Nucleus accumbens (tissue), 56 donors: ENCODE data around the gene MAP4K4.
A peak's percentile ranks its signal among the peaks of the same experiment; 100 is the strongest.

Source experiments
- DNase-seq, 56 donors: peaks; one replicate each; lab custom pipeline; 2025; lab: John Stamatoyannopoulos, UW

Gene MAP4K4

GRCh38 chr2:101828257-101828656 is 130.8 kb downstream of the MAP4K4 start:
- no peak for DNase-seq

- DNase-seq = no peak
These were observed 131.3 kb downstream of the MAP4K4 start for GRCh38 chr2:101828673-101829334.

GRCh38 chr2:101829429-101829828 is 131.9 kb downstream of the MAP4K4 start:
- DNase-seq = no peak

GRCh38 chr2:101830146-101830545 is 132.6 kb downstream of the MAP4K4 start:
- no peak for DNase-seq

GRCh38 chr2:101830555-101830954 is 133.0 kb downstream of the MAP4K4 start:
- DNase-seq = no peak

GRCh38 chr2:101831351-101831865 is 133.9 kb downstream of the MAP4K4 start:
- DNase-seq = peak in 49 of 56 donors; percentile 17 to 85 (median 65)

- DNase-seq = no peak
These were observed 134.6 kb downstream of the MAP4K4 start for GRCh38 chr2:101832114-101832513.

GRCh38 chr2:101833890-101834523 is 136.5 kb downstream of the MAP4K4 start:
- no peak for DNase-seq

- no peak for DNase-seq
These were observed 139.8 kb downstream of the MAP4K4 start for GRCh38 chr2:101837354-101837753.

GRCh38 chr2:101841679-101842327 is 144.3 kb downstream of the MAP4K4 start:
- DNase-seq = no peak

- no peak for DNase-seq
These were observed 145.0 kb downstream of the MAP4K4 start for GRCh38 chr2:101842471-101842870.

GRCh38 chr2:101843048-101843447 is 145.5 kb downstream of the MAP4K4 start:
- peak in 1 of 56 donors; percentile 44 for DNase-seq

GRCh38 chr2:101843471-101843870 is 146.0 kb downstream of the MAP4K4 start:
- no peak for DNase-seq

- peak in 1 of 56 donors; percentile 23 for DNase-seq
These were observed 146.6 kb downstream of the MAP4K4 start for GRCh38 chr2:101844055-101844635.

GRCh38 chr2:101846973-101847372 is 149.5 kb downstream of the MAP4K4 start:
- no peak for DNase-seq

- DNase-seq = no peak
These were observed 150.3 kb downstream of the MAP4K4 start for GRCh38 chr2:101847661-101848339.

- no peak for DNase-seq
These were observed 151.4 kb downstream of the MAP4K4 start for GRCh38 chr2:101848769-101849410.

GRCh38 chr2:101850450-101850849 is 152.9 kb downstream of the MAP4K4 start:
- DNase-seq = no peak

GRCh38 chr2:101850991-101851390 is 153.5 kb downstream of the MAP4K4 start:
- DNase-seq = no peak

- DNase-seq = no peak
These were observed 155.3 kb downstream of the MAP4K4 start for GRCh38 chr2:101852824-101853223.
